B cell (primary cell): ENCODE results near the gene MCM3AP. TPM values are rescaled to one million over a fixed set of nuclear protein-coding genes. Genes with fewer than 3 reads are reported as not detected.

Experiments
- ATAC-seq: fragments of 200-7000 bp; cut with Tn5 transposase; one replicate; pipeline ENCODE4 v1.10.0; 2021; ENCODE audit warnings: low read depth, mild to moderate bottlenecking, moderate number of reproducible peaks, moderate library complexity
- CTCF ChIA-PET: fragments of 350-600 bp; sonication (Branson Sonifier 250); formaldehyde crosslinking; loops from one replicate; lab custom pipeline; 2021; ENCODE audit warnings: antibody characterized with exemption, inconsistent platforms; lab: Charles Lee
- POLR2A ChIA-PET: fragments of 350-600 bp; sonication (Branson Sonifier 250); formaldehyde crosslinking; loops from one replicate; lab custom pipeline; 2021; ENCODE audit warnings: antibody characterized with exemption; lab: Charles Lee
- DNase-seq: peaks from one replicate; pipeline ENCODE4 v3.0.0; 2013
- H2AFZ ChIP-seq: 2 replicates; pipeline ENCODE4 v1.6.1; 2012; ENCODE audit warnings: mild to moderate bottlenecking, low read depth, low read length; ENCODE audit not compliant: insufficient read depth, poor library complexity, severe bottlenecking
- H3K27ac ChIP-seq, 2 donors: 1 replicate in 1 of 2; 2 replicates in 1 of 2; pipeline ENCODE4 v1.5.1; 2012 to 2013; ENCODE audit warnings: low read length in 2 of 2, mild to moderate bottlenecking in 2 of 2, moderate library complexity in 1 of 2
- H3K27me3 ChIP-seq, 4 experiments: fragments of 200-600 bp in 1 of 4; sonication (generic) in 1 of 4; replicated peaks in 1 of 4; 1 replicate in 2 of 4; 2 replicates in 2 of 4; pipeline versions ENCODE4 v1.6.1 to v1.7.0; 2013 to 2016; ENCODE audit warnings: low read length in 3 of 4, mild to moderate bottlenecking in 2 of 4, mixed read lengths in 1 of 4, moderate library complexity in 1 of 4; ENCODE audit not compliant: insufficient read depth in 4 of 4, control insufficient read depth in 3 of 4; ENCODE audit errors: control extremely low read depth in 1 of 4
- H3K36me3 ChIP-seq, 2 experiments: replicated peaks in 1 of 2; 1 replicate in 1 of 2; 2 replicates in 1 of 2; pipeline versions ENCODE4 v1.6.1 to v1.7.1; 2013; ENCODE audit warnings: low read length in 1 of 2; ENCODE audit not compliant: insufficient read depth in 2 of 2, control insufficient read depth in 1 of 2; ENCODE audit errors: control extremely low read depth in 1 of 2, extremely low read depth in 1 of 2
- H3K4me1 ChIP-seq, 2 donors: fragments of 200-600 bp in 1 of 2; sonication (generic) in 1 of 2; 1 replicate in 1 of 2; 2 replicates in 1 of 2; pipeline versions ENCODE4 v1.5.1 to v1.6.1; 2013 to 2017; ENCODE audit warnings: low read length in 2 of 2; ENCODE audit not compliant: control insufficient read depth in 2 of 2, insufficient read depth in 2 of 2
- H3K4me2 ChIP-seq: replicated peaks from 2 replicates; pipeline ENCODE3; 2012; ENCODE audit warnings: mild to moderate bottlenecking, low read depth, low read length; ENCODE audit not compliant: poor library complexity, severe bottlenecking
- H3K4me3 ChIP-seq, 5 experiments: fragments of 200-600 bp in 1 of 5; sonication (generic) in 1 of 5; 1 replicate in 3 of 5; 2 replicates in 2 of 5; pipeline versions ENCODE4 v1.5.1 to v1.7.0; 2011 to 2016; ENCODE audit warnings: low read length in 4 of 5, mild to moderate bottlenecking in 4 of 5, low read depth in 2 of 5, control low read depth in 1 of 5, moderate library complexity in 1 of 5; ENCODE audit not compliant: insufficient read depth in 1 of 5; ENCODE audit errors: control extremely low read depth in 1 of 5, extremely low read depth in 1 of 5
- H3K79me2 ChIP-seq: fragments of 200-600 bp; sonication (generic); one replicate; pipeline ENCODE4 v1.6.0; 2016; ENCODE audit warnings: low read length; ENCODE audit not compliant: control insufficient read depth, insufficient read depth
- H3K9ac ChIP-seq: fragments of 200-600 bp; sonication (generic); 2 replicates; pipeline ENCODE4 v1.6.1; 2017; ENCODE audit warnings: mild to moderate bottlenecking, low read length, moderate library complexity
- H3K9me3 ChIP-seq, 3 donors: one replicate each; pipeline versions ENCODE4 v1.6.1 to v1.7.1; 2013; ENCODE audit warnings: low read length in 2 of 3; ENCODE audit not compliant: control insufficient read depth in 2 of 3, insufficient read depth in 1 of 3; ENCODE audit errors: control extremely low read depth in 1 of 3
- H4K20me1 ChIP-seq: 2 replicates; pipeline ENCODE4 v1.6.0; 2012; ENCODE audit warnings: mild to moderate bottlenecking, low read length; ENCODE audit not compliant: insufficient read depth, control insufficient read depth, poor library complexity, severe bottlenecking
- H3K27ac Mint-ChIP-seq: one replicate; pipeline ENCODE4 v1.8.0; 2021; ENCODE audit warnings: mixed read lengths
- H3K27me3 Mint-ChIP-seq: one replicate; pipeline ENCODE4 v1.8.0; 2021; ENCODE audit warnings: mixed read lengths
- H3K4me1 Mint-ChIP-seq: one replicate; pipeline ENCODE4 v1.8.0; 2021; ENCODE audit warnings: mixed read lengths
- H3K4me3 Mint-ChIP-seq: one replicate; pipeline ENCODE4 v1.8.0; 2021; ENCODE audit warnings: mixed read lengths
- H3K9me3 Mint-ChIP-seq: one replicate; pipeline ENCODE4 v1.8.0; 2022; ENCODE audit warnings: mixed read lengths; ENCODE audit not compliant: insufficient read depth
- CTCF ChIP-seq: fragments of 200-600 bp; IDR thresholded peaks from one replicate; pipeline ENCODE4 v1.8.0; 2022; ENCODE audit warnings: antibody characterized with exemption, mild to moderate bottlenecking
- EZH2 ChIP-seq: IDR thresholded peaks from 2 replicates; pipeline ENCODE4 v1.6.1; 2012; ENCODE audit warnings: borderline replicate concordance, low read depth, mild to moderate bottlenecking, moderate library complexity, low read length; ENCODE audit not compliant: insufficient read depth, poor library complexity, severe bottlenecking
- WGBS: methylation state at CpG from one replicate; pipeline ENCODE4 v1.1.5; 2013; ENCODE audit warnings: missing lambda C conversion rate; ENCODE audit not compliant: insufficient coverage; 5-methylcytosine and 5-hydroxymethylcytosine counted together
- intact Hi-C: fragments of 100-400 bp; cut with micrococcal nuclease; formaldehyde crosslinking; loops from one replicate; pipeline ENCODE4 v1.10.0; 2022
- polyA plus RNA-seq: library from polyadenylated mRNA; depleted of rRNA; stranded (reverse); fragments of >200 nt; gene quantifications from 2 replicates; pipeline ENCODE4 v1.2.3, GENCODE V29; 2012
- total RNA-seq, 2 donors: library from RNA; stranded (reverse); fragments of 120-200 nt in 1 of 2; gene quantifications; 1 replicate in 1 of 2; 2 replicates in 1 of 2; pipeline versions ENCODE4 v1.2.3 to v1.2.4, GENCODE V29; 2013 to 2022

MCM3AP gene
- total and polyA plus RNA-seq, 2 donors (not counting 1 experiment from before 2014, with no cell fraction given) = 61.7 to 180 TPM

- Histone ChIP-seq H3K27me3 (peaks cover 0 to 3% (median 0%) of the 10 kb centered on the region in 4 experiments), H3K4me2 (no peak overlapping the region), H4K20me1 (no peaks in the 10 kb centered on the region), H3K9me3 (no peaks in the 10 kb centered on the region), H3K9ac (no peak overlapping the region), H3K36me3 (no peaks in the 10 kb centered on the region), H2AFZ (no peak overlapping the region), H3K79me2 (peaks cover 26% of the 10 kb centered on the region), H3K27ac (no peak overlapping the region), H3K4me1 (peaks cover 11 to 18% of the 10 kb centered on the region in 2 donors), H3K4me3 (no peak overlapping the region)
- TF ChIP-seq EZH2 = no peak
- TF ChIP-seq CTCF = no peak
- DNase-seq = no peak
- Mint-ChIP-seq H3K4me3 (no peak overlapping the region), H3K27ac (no peak overlapping the region), H3K9me3 (no peaks in the 10 kb centered on the region), H3K4me1 (peaks cover 20% of the 10 kb centered on the region), H3K27me3 (no peaks in the 10 kb centered on the region)
- intact Hi-C loops = no loop called here
- ChIA-PET CTCF (no interaction called here), POLR2A (no interaction called here)
- 98% methylated on average over 5 of the region's 7 CpGs for WGBS
- ATAC-seq = no peak
Measured at GRCh38 chr21:46319186-46319585, 33.8 kb upstream of the MCM3AP start.

DNA sequence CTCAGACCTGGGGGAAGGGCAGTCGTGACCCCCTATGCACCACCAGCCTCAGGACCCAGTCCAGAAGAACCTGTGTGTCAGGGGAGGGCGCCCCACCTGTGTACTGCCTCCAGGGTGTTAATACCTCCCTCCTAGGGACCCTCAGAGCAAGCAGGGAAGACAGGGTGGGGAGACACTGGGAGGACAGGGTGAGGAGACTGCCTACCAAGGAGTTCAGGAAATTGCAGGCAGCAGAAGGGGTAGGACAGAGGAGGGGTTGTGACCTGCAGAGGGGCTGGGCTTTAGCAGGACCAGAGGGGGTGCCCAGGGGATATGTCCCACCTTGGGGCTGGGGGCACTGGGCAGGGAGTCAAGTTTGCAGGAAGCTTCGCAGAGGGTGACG is 33.0 kb upstream of the MCM3AP start:
- Histone ChIP-seq H3K9me3 (no peaks in the 10 kb centered on the region), H3K4me1 (peaks cover 11 to 18% of the 10 kb centered on the region in 2 donors), H3K9ac (no peak overlapping the region), H3K4me2 (no peak overlapping the region), H3K4me3 (no peak overlapping the region), H4K20me1 (no peaks in the 10 kb centered on the region), H3K27me3 (peaks cover 0 to 3% (median 0%) of the 10 kb centered on the region in 4 experiments), H3K27ac (no peak overlapping the region), H3K36me3 (no peaks in the 10 kb centered on the region), H2AFZ (no peak overlapping the region), H3K79me2 (peaks cover 26% of the 10 kb centered on the region)
- CTCF ChIA-PET = no interaction called here
- Mint-ChIP-seq H3K4me3 (no peak overlapping the region), H3K4me1 (peaks cover 20% of the 10 kb centered on the region), H3K27ac (no peak overlapping the region), H3K27me3 (no peaks in the 10 kb centered on the region), H3K9me3 (no peaks in the 10 kb centered on the region)
- ATAC-seq (no peak), DNase-seq (no peak)
- WGBS = 95% methylated on average over 4 of the region's 4 CpGs
- no peak for TF ChIP-seq EZH2
- TF ChIP-seq CTCF = no peak
- intact Hi-C loops = no loop called here
- POLR2A ChIA-PET = no interaction called here
